ENCODE results near the gene GBX1. TPM values are rescaled to one million over a fixed set of nuclear protein-coding genes. Genes with fewer than 3 reads are reported as not detected.

GBX1 gene
- total RNA-seq, 2 experiments from 2014 or later: not detected

DNA sequence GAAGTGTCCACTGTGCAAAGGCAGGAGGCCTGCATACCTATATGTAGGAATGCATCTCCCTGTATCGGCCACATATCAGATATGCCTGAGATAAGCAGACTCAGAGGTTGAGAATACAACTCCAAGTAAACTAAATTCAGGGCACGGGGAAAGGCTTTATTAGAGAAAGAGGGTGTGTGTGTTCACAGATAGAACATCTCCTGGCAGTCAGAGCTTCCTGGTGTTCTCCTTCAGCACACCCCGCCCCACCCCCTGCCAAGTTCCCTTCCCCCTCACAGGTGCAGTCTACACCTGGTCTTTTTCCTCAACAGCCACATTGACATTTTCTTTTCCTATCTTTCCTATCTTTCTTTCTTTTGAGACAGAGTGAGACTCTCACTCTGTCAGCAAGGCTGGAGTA lies 17.1 kb downstream of the GBX1 start:
- no peaks in the 10 kb centered on the region for H3K9me3 Mint-ChIP-seq (ENCODE audit: low read depth)
- no peaks in the 10 kb centered on the region for H3K36me3 Mint-ChIP-seq
- CTCF ChIA-PET: interaction anchor here (0.6 to 2.1 kb wide), 4 partner anchors 11 to 27 kb away, joined by 3 to 10 read pairs (median 4); no protein-coding TSS in a partner anchor
- peaks cover 21% of the 10 kb centered on the region for H3K27me3 Mint-ChIP-seq
- H3K27ac Mint-ChIP-seq: no peak overlapping the region
- no peak for ATAC-seq
- no peak overlapping the region for H3K4me3 Mint-ChIP-seq
- no peak for DNase-seq
- H3K4me1 Mint-ChIP-seq: no peaks in the 10 kb centered on the region

- CTCF ChIA-PET: interaction anchor here (0.6 to 2.7 kb wide), 7 partner anchors 8 to 326 kb away, joined by 3 to 10 read pairs (median 4); no protein-coding TSS in a partner anchor
- no peak overlapping the region for H3K27ac Mint-ChIP-seq
- ATAC-seq: no peak
- H3K27me3 Mint-ChIP-seq: peaks cover 10% of the 10 kb centered on the region
- H3K4me1 Mint-ChIP-seq: no peaks in the 10 kb centered on the region
- no peaks in the 10 kb centered on the region for H3K36me3 Mint-ChIP-seq
- no peaks in the 10 kb centered on the region for H3K9me3 Mint-ChIP-seq (ENCODE audit: low read depth)
- H3K4me3 Mint-ChIP-seq: no peak overlapping the region
- no peak for DNase-seq
Observed at GRCh38 chr7:151148319-151149259, 18.9 kb downstream of the GBX1 start.

DNA sequence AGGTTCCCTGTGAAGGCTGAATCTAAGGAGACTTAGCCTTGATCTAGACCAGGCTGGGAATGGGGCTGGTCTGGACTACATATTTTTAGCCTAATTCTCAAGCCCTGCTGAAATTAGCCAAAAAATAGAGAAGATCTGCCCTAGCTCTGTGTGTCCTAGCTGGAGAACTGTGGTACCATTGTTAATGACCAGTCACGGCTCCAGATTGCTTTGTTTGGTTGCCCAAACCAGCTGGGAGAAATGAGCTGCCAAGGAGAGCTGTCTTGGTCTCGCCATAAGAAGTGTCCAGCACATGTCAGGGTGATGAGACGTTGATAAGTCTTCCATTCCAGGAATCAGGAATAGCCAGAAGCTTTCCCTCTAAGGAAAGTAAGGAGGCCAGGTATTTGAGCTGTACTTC lies 20.7 kb downstream of the GBX1 start:
- CTCF ChIA-PET: interaction anchor here (2.7 kb wide), 1 partner anchor 23 kb away, joined by 10 read pairs; no protein-coding TSS in a partner anchor
- no peak for DNase-seq
- no peaks in the 10 kb centered on the region for H3K9me3 Mint-ChIP-seq (ENCODE audit: low read depth)
- no peaks in the 10 kb centered on the region for H3K36me3 Mint-ChIP-seq
- no peak for ATAC-seq
- no peak overlapping the region for H3K27ac Mint-ChIP-seq
- no peak overlapping the region for H3K4me3 Mint-ChIP-seq
- H3K4me1 Mint-ChIP-seq: no peaks in the 10 kb centered on the region
- H3K27me3 Mint-ChIP-seq: peaks cover 10% of the 10 kb centered on the region

- no peak for ATAC-seq
- H3K4me3 Mint-ChIP-seq: no peak overlapping the region
- no peak overlapping the region for H3K27ac Mint-ChIP-seq
- no peaks in the 10 kb centered on the region for H3K9me3 Mint-ChIP-seq (ENCODE audit: low read depth)
- CTCF ChIA-PET: interaction anchor here (1.0 to 1.5 kb wide), 2 partner anchors 20 to 32 kb away, joined by 3 to 6 read pairs; no protein-coding TSS in a partner anchor
- peaks cover 10% of the 10 kb centered on the region for H3K27me3 Mint-ChIP-seq
- H3K4me1 Mint-ChIP-seq: no peaks in the 10 kb centered on the region
- DNase-seq: no peak
- H3K36me3 Mint-ChIP-seq: no peaks in the 10 kb centered on the region
Observed at GRCh38 chr7:151144387-151144786, 23.1 kb downstream of the GBX1 start.

DNA sequence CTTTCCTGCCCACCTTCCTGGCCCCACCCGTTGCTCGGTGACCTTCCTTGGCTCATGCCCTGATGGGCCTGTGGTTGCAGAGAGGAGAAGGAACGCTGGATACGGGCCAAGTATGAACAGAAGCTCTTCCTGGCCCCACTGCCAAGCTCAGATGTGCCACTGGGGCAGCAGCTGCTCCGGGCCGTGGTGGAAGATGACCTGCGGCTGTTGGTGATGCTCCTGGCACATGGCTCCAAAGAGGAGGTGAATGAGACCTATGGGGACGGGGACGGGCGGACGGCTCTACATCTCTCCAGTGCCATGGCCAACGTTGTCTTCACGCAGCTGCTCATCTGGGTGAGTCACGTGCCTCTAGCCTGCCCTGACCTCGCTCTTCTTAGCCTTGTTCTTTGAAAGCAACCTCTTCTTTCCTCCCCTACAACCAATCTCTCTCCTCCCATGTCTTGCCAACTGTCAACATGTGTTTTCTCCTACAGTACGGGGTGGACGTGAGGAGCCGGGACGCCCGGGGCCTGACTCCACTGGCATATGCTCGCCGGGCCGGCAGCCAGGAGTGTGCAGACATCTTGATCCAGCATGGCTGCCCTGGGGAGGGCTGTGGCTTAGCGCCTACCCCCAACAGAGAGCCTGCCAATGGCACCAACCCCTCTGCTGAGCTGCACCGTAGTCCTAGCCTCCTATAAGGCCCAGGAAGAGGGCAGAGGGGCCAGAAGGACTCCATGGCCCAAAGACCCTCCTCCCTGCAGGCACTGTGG lies 24.1 kb downstream of the GBX1 start:
- DNase-seq: no peak
- peaks cover 6% of the 10 kb centered on the region for H3K27me3 Mint-ChIP-seq
- no peak overlapping the region for H3K27ac Mint-ChIP-seq
- no peaks in the 10 kb centered on the region for H3K36me3 Mint-ChIP-seq
- CTCF ChIA-PET: interaction anchor here (1.0 to 1.6 kb wide), 4 partner anchors 19 to 31 kb away, joined by 3 to 6 read pairs (median 4); no protein-coding TSS in a partner anchor
- no peak overlapping the region for H3K4me3 Mint-ChIP-seq
- no peaks in the 10 kb centered on the region for H3K9me3 Mint-ChIP-seq (ENCODE audit: low read depth)
- H3K4me1 Mint-ChIP-seq: no peaks in the 10 kb centered on the region
- no peak for ATAC-seq

DNA sequence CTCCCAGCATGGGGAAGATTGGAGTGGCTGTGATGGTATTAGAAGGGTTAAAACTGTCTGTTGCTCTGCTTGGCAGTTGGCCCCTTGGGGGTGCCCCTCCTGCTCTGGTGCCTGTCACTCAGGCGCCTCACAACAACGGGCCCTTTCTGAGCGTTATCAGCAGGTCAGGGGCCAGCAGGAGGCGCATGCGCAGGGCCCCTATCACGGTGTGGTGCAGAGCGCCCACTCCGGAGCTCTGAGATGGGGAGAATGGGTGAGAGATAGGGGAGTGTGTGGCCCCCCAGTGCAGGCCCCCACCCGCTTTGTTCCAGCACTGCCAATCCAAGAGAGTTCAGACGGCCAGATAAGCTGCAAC lies 24.8 kb downstream of the GBX1 start:
- DNase-seq (no peak), ATAC-seq (no peak)
- CTCF ChIA-PET: interaction anchor here (1.1 to 1.6 kb wide), 2 partner anchors 19 to 27 kb away, joined by 3 to 5 read pairs; no protein-coding TSS in a partner anchor
- H3K36me3 Mint-ChIP-seq: no peaks in the 10 kb centered on the region
- H3K27me3 Mint-ChIP-seq: peaks cover 5% of the 10 kb centered on the region
- no peak overlapping the region for H3K4me3 Mint-ChIP-seq
- no peaks in the 10 kb centered on the region for H3K4me1 Mint-ChIP-seq
- no peak overlapping the region for H3K27ac Mint-ChIP-seq
- H3K9me3 Mint-ChIP-seq (ENCODE audit: low read depth): no peaks in the 10 kb centered on the region

DNA sequence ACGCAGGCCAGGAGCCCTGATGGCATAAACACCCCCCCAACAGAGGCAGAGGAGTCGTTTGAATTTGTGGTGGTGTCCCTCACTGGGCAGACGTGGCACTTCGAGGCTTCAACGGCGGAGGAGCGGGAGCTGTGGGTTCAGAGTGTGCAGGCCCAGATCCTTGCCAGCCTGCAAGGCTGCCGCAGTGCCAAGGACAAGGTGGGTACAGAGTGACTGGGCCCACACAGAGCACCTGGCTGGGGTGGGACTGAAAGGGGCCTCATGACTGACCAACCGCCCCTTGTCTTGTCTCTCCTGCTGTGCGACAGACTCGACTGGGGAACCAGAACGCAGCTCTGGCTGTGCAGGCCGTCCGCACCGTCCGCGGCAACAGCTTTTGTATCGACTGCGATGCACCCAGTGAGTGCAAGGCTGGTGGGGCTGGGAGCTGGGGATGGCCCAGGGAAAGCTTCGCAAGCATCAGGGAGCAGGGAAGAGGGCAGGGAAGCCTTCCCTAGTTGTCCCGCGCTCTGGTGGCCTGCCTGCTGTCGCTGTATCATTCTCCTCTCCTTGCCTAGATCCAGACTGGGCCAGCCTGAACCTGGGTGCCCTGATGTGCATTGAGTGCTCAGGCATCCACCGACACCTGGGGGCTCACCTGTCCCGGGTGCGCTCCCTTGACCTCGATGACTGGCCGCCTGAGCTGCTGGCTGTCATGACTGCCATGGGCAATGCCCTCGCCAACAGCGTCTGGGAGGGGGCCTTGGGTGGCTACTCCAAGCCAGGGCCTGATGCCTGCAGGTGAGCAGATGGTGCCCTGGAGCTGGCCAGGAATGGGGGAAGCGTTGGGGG lies 25.4 kb downstream of the GBX1 start:
- ATAC-seq (no peak), DNase-seq (no peak)
- no peak overlapping the region for H3K4me3 Mint-ChIP-seq
- H3K4me1 Mint-ChIP-seq: no peaks in the 10 kb centered on the region
- H3K27ac Mint-ChIP-seq: no peak overlapping the region
- CTCF ChIA-PET: interaction anchor here (1.1 to 1.6 kb wide), 2 partner anchors 18 to 27 kb away, joined by 3 to 5 read pairs; no protein-coding TSS in a partner anchor
- H3K9me3 Mint-ChIP-seq (ENCODE audit: low read depth): no peaks in the 10 kb centered on the region
- H3K27me3 Mint-ChIP-seq: peaks cover under 1% of the 10 kb centered on the region
- H3K36me3 Mint-ChIP-seq: no peaks in the 10 kb centered on the region

DNA sequence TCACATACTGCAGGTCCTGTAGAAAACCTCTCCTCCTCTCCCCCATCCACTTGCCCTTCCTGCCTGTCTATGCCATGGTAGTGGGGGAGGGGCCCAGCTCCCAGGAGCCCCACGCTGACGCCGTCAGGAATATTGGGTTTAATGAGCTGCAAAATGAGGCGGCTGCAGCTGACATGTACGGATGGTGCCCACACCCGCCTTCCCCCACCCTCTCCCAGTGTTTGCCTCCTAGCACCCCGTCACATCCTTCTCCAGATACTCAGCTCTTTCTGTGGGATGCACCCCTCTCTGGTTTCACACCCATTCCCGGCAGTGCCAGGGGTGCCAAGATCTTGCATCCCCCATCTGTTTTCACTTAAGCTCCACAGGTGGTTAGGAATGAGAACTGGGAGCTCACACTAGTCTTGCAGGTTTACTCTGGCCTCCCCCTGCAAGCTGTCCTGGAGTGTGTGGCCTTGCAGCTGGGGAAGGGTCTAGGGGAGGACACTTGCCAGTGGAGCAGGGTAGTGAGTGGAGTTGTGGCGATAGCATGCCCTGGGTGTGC lies 26.1 kb downstream of the GBX1 start:
- Mint-ChIP-seq H3K9me3 (ENCODE audit: low read depth) (no peaks in the 10 kb centered on the region), H3K36me3 (no peaks in the 10 kb centered on the region), H3K4me1 (no peaks in the 10 kb centered on the region), H3K4me3 (no peak overlapping the region), H3K27me3 (no peaks in the 10 kb centered on the region), H3K27ac (no peak overlapping the region)
- no peak for DNase-seq
- ATAC-seq: no peak
- CTCF ChIA-PET: no interaction called here

DNA sequence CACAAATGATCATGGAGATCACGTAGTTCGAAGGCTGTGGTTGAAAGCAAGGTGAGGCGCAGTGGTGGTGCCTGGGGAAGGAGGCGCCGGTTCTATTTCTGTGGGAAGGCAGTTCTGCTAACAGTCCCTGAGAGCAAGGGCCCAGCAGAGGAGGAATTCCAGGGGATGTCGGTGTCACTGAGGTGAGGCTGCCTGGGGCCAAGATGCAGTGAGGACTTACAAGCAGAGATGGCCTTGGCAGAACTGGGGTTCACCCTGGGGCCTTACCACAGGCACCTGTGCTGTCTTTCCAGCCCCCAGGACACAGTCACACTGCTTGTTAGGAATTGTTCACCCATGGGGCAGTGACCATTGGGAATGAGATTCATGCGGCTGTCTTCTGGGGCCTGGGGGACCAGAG lies 26.7 kb downstream of the GBX1 start:
- DNase-seq (no peak), ATAC-seq (no peak)
- H3K36me3 Mint-ChIP-seq: no peaks in the 10 kb centered on the region
- no peak overlapping the region for H3K27ac Mint-ChIP-seq
- H3K4me1 Mint-ChIP-seq: no peaks in the 10 kb centered on the region
- no peak overlapping the region for H3K4me3 Mint-ChIP-seq
- CTCF ChIA-PET: no interaction called here
- no peaks in the 10 kb centered on the region for H3K9me3 Mint-ChIP-seq (ENCODE audit: low read depth)
- no peaks in the 10 kb centered on the region for H3K27me3 Mint-ChIP-seq

- ATAC-seq (no peak), DNase-seq (no peak)
- CTCF ChIA-PET: interaction anchor here (0.6 to 2.1 kb wide), 5 partner anchors 16 to 104 kb away, joined by 3 to 7 read pairs (median 3); no protein-coding TSS in a partner anchor
- Mint-ChIP-seq H3K4me3 (no peak overlapping the region), H3K4me1 (no peaks in the 10 kb centered on the region), H3K27me3 (no peaks in the 10 kb centered on the region), H3K36me3 (no peaks in the 10 kb centered on the region), H3K27ac (no peak overlapping the region), H3K9me3 (ENCODE audit: low read depth) (no peaks in the 10 kb centered on the region)
Observed at GRCh38 chr7:151139791-151140190, 27.7 kb downstream of the GBX1 start.

- CTCF ChIA-PET: interaction anchor here (0.6 to 2.1 kb wide), 5 partner anchors 15 to 105 kb away, joined by 3 to 7 read pairs (median 3); no protein-coding TSS in a partner anchor
- DNase-seq: no peak
- Mint-ChIP-seq H3K4me3 (no peak overlapping the region), H3K4me1 (no peaks in the 10 kb centered on the region), H3K36me3 (no peaks in the 10 kb centered on the region), H3K27ac (no peak overlapping the region), H3K27me3 (no peaks in the 10 kb centered on the region), H3K9me3 (ENCODE audit: low read depth) (no peaks in the 10 kb centered on the region)
- ATAC-seq: no peak
Observed at GRCh38 chr7:151139071-151139790, 28.3 kb downstream of the GBX1 start.

All from activated CD8-positive, alpha-beta memory T cell treated with anti-CD3 and anti-CD28 coated beads, Interleukin-2, amount 10 ng/mL, durations not matched to agents 7 days and 5 days (primary cell).